ENCODE results near the gene RHOXF1.
"Not testable (repeated sequence)": the region's sequence is repeated elsewhere in the genome, so short reads cannot be mapped to it uniquely, and the experiment has no call there.

RHOXF1 gene

GRCh38 chrX:120125444-120125843, 9.7 kb upstream of the RHOXF1 start:
- DNase-seq (ENCODE audit: low read depth in 1 of 2, low spot score in 1 of 2) = no peak
- no peak for TF ChIP-seq POLR2AphosphoS5 (IDR thresholded peaks at IDR 0.05; ENCODE audit: low read depth)

GRCh38 chrX:120120223-120120622, 4.5 kb upstream of the RHOXF1 start:
- TF ChIP-seq SPI1 (IDR thresholded peaks at IDR 0.05; ENCODE audit: borderline replicate concordance, low read depth) (no peak), POLR2AphosphoS5 (IDR thresholded peaks at IDR 0.05; ENCODE audit: low read depth) (no peak), REST (IDR thresholded peaks at IDR 0.05; ENCODE audit: insufficient replicate concordance, low read depth) (no peak), GABPA (IDR thresholded peaks at IDR 0.05; ENCODE audit: low read depth) (no peak)
- H3K27me3 ChIP-seq (ENCODE audit: insufficient read depth, poor library complexity, severe bottlenecking) = peaks cover 2% of the 10 kb centered on the region
- no peak for DNase-seq (ENCODE audit: low read depth in 1 of 2, low spot score in 1 of 2)

More at GRCh38 chrX:120125444-120125843, 9.7 kb upstream of the RHOXF1 start:
- Histone ChIP-seq H3K27ac (replicated peaks) (no peak overlapping the region), H3K4me3 (replicated peaks; ENCODE audit: insufficient read depth, low read length) (no peak overlapping the region), H3K27me3 (ENCODE audit: insufficient read depth, poor library complexity, severe bottlenecking) (peaks cover 2% of the 10 kb centered on the region)

GRCh38 chrX:120111611-120112010, 4.1 kb downstream of the RHOXF1 start:
- no peak for DNase-seq (ENCODE audit: low read depth in 1 of 2, low spot score in 1 of 2)
- H3K4me3 ChIP-seq (replicated peaks; ENCODE audit: insufficient read depth, low read length) = no peak overlapping the region
- TF ChIP-seq REST (IDR thresholded peaks at IDR 0.05; ENCODE audit: insufficient replicate concordance, low read depth) (no peak), CTCF (IDR thresholded peaks at IDR 0.05; ENCODE audit: insufficient read depth, low read length) (no peak), GABPA (IDR thresholded peaks at IDR 0.05; ENCODE audit: low read depth) (no peak), POLR2AphosphoS5 (IDR thresholded peaks at IDR 0.05; ENCODE audit: low read depth) (no peak), SPI1 (IDR thresholded peaks at IDR 0.05; ENCODE audit: borderline replicate concordance, low read depth) (no peak)
- no peak overlapping the region for H3K27ac ChIP-seq (replicated peaks)
- no peaks in the 10 kb centered on the region for H3K27me3 ChIP-seq (ENCODE audit: insufficient read depth, poor library complexity, severe bottlenecking)

More at GRCh38 chrX:120120223-120120622, 4.5 kb upstream of the RHOXF1 start:
- no peak overlapping the region for H3K27ac ChIP-seq (replicated peaks)
- no peak overlapping the region for H3K4me3 ChIP-seq (replicated peaks; ENCODE audit: insufficient read depth, low read length)

- TF ChIP-seq CTCF (IDR thresholded peaks at IDR 0.05; ENCODE audit: insufficient read depth, low read length) (no peak), GABPA (IDR thresholded peaks at IDR 0.05; ENCODE audit: low read depth) (no peak), REST (IDR thresholded peaks at IDR 0.05; ENCODE audit: insufficient replicate concordance, low read depth) (no peak), SPI1 (IDR thresholded peaks at IDR 0.05; ENCODE audit: borderline replicate concordance, low read depth) (no peak), POLR2AphosphoS5 (IDR thresholded peaks at IDR 0.05; ENCODE audit: low read depth) (no peak)
- Histone ChIP-seq H3K4me3 (replicated peaks; ENCODE audit: insufficient read depth, low read length) (no peak overlapping the region), H3K27me3 (ENCODE audit: insufficient read depth, poor library complexity, severe bottlenecking) (no peaks in the 10 kb centered on the region), H3K27ac (replicated peaks) (no peak overlapping the region)
- DNase-seq (ENCODE audit: low read depth in 1 of 2, low spot score in 1 of 2) = no peak
Observed at GRCh38 chrX:120109378-120109777, 6.3 kb downstream of the RHOXF1 start.

GRCh38 chrX:120104707-120105106, 11.0 kb downstream of the RHOXF1 start:
- not testable (repeated sequence) for H3K4me3 ChIP-seq (replicated peaks; ENCODE audit: insufficient read depth, low read length); H3K27me3 ChIP-seq (ENCODE audit: insufficient read depth, poor library complexity, severe bottlenecking); H3K27ac ChIP-seq (replicated peaks); DNase-seq (ENCODE audit: low read depth in 1 of 2, low spot score in 1 of 2)

- DNase-seq (ENCODE audit: low read depth in 1 of 2, low spot score in 1 of 2); H3K27me3 ChIP-seq (ENCODE audit: insufficient read depth, poor library complexity, severe bottlenecking); H3K27ac ChIP-seq (replicated peaks); H3K4me3 ChIP-seq (replicated peaks; ENCODE audit: insufficient read depth, low read length): not testable (repeated sequence)
Observed at GRCh38 chrX:120101057-120101456, 14.7 kb downstream of the RHOXF1 start.
